ENCODE data around the gene MAMLD1. TPM values are rescaled to one million over a fixed set of nuclear protein-coding genes. Genes with fewer than 3 reads are reported as not detected.

MAMLD1 gene
- total RNA-seq, 1 donor from 2014 or later = 0.26 TPM

Other genes starting within 250 kb of the MAMLD1 start
- 11.4 and 13.9 TPM in 2 replicates for gene MTM1, start 205.3 kb downstream of the MAMLD1 start, total RNA-seq

All from dermis microvascular lymphatic vessel endothelial cell (primary cell).